ENCODE results near the gene ATXN7L2.

DNA sequence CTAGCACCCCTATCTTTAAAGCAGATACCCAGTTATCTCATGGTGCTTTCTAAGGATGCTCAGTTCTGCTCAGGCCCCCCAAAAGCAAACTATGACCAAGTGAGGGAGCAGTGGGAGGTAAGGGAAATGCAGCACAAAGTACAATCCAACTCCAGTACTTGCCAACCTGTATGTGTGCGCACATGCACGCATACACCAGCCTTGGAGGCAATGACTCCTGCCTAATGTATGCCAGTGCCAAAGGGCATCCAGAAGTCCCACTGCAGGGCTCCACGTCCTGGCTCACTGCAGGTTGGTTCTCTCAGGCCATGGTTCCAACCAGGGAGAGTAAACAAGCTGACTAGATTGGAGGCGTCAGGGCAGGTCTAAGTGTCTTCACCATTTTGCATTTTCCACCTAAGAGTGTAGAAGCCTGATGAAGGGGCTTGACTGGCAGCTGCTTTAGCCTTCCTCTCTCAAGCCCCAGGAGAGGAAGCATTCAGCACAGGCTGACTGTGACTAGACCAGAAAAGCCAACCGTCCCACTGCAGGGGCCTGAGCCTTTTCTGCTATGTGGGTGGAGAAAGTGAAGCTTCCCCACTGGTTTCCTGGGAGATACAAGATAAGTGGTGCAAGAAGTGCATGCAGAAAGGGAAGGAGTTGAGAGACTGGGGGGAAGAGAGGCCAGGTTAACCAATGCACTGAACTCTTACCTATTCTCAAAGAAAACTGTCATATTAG lies 18.1 kb downstream of the ATXN7L2 start:
- no peak for TF ChIP-seq SP2 (IDR thresholded peaks at IDR 0.05; ENCODE audit: low read length)
- TF ChIP-seq POLR2A (IDR thresholded peaks at IDR 0.05; ENCODE audit: control extremely low read depth in 1 of 2, low read depth in 2 of 2, low read length in 2 of 2): no peak
- TF ChIP-seq, protein P1, sequence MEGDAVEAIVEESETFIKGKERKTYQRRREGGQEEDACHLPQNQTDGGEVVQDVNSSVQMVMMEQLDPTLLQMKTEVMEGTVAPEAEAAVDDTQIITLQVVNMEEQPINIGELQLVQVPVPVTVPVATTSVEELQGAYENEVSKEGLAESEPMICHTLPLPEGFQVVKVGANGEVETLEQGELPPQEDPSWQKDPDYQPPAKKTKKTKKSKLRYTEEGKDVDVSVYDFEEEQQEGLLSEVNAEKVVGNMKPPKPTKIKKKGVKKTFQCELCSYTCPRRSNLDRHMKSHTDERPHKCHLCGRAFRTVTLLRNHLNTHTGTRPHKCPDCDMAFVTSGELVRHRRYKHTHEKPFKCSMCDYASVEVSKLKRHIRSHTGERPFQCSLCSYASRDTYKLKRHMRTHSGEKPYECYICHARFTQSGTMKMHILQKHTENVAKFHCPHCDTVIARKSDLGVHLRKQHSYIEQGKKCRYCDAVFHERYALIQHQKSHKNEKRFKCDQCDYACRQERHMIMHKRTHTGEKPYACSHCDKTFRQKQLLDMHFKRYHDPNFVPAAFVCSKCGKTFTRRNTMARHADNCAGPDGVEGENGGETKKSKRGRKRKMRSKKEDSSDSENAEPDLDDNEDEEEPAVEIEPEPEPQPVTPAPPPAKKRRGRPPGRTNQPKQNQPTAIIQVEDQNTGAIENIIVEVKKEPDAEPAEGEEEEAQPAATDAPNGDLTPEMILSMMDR (IDR thresholded peaks at IDR 0.05; ENCODE audit: control extremely low read depth in 1 of 3, insufficient read depth in 1 of 3, low read depth in 1 of 3, low read length in 3 of 3): no peak
- TF ChIP-seq, protein P2, sequence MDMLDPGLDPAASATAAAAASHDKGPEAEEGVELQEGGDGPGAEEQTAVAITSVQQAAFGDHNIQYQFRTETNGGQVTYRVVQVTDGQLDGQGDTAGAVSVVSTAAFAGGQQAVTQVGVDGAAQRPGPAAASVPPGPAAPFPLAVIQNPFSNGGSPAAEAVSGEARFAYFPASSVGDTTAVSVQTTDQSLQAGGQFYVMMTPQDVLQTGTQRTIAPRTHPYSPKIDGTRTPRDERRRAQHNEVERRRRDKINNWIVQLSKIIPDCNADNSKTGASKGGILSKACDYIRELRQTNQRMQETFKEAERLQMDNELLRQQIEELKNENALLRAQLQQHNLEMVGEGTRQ (IDR thresholded peaks at IDR 0.05; ENCODE audit: low read length): no peak
- no peak for TF ChIP-seq EZH2 (IDR thresholded peaks at IDR 0.05; ENCODE audit: low read depth, low read length, severe bottlenecking)
- no peak for TF ChIP-seq SUZ12 (IDR thresholded peaks at IDR 0.05; ENCODE audit: low read length)
- TF ChIP-seq NRF1 (IDR thresholded peaks at IDR 0.05; ENCODE audit: low read depth, low read length): no peak
- TF ChIP-seq, protein P3, sequence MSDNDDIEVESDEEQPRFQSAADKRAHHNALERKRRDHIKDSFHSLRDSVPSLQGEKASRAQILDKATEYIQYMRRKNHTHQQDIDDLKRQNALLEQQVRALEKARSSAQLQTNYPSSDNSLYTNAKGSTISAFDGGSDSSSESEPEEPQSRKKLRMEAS (IDR thresholded peaks at IDR 0.05): no peak
- no peak for TF ChIP-seq CREB1 (IDR thresholded peaks at IDR 0.05)
- TF ChIP-seq HDAC2 (IDR thresholded peaks at IDR 0.05; ENCODE audit: borderline replicate concordance in 1 of 2, low read depth in 2 of 2, low read length in 2 of 2): no peak
- TF ChIP-seq RAD21 (IDR thresholded peaks at IDR 0.05 in 1 of 2, conservative IDR thresholded peaks at IDR 0.05 in 1 of 2; ENCODE audit: low read depth in 2 of 2, low read length in 2 of 2): no peak
- no peak for TF ChIP-seq JUND (IDR thresholded peaks at IDR 0.05; ENCODE audit: low read length)
- TF ChIP-seq POLR2AphosphoS5 (IDR thresholded peaks at IDR 0.05; ENCODE audit: low read depth, low read length): no peak
- no peak for TF ChIP-seq RFX5 (IDR thresholded peaks at IDR 0.05; ENCODE audit: borderline replicate concordance, low read depth, low read length)
